Activated T-helper 1 cell treated with anti-CD3 and anti-CD28 coated beads, Interleukin-2, amount 50 U/mL, for 16 hours (primary cell): Measurements from ENCODE around the gene MEGF6.
"Not testable (repeated sequence)": the region's sequence is repeated elsewhere in the genome, so short reads cannot be mapped to it uniquely, and the experiment has no call there.

Source experiments
- DNase-seq, 2 donors: peaks; one replicate each; pipeline ENCODE4 v3.0.0-alpha.2; 2020; ENCODE audit warnings: low read depth in 1 of 2, low spot score in 1 of 2

The MEGF6 gene

DNA sequence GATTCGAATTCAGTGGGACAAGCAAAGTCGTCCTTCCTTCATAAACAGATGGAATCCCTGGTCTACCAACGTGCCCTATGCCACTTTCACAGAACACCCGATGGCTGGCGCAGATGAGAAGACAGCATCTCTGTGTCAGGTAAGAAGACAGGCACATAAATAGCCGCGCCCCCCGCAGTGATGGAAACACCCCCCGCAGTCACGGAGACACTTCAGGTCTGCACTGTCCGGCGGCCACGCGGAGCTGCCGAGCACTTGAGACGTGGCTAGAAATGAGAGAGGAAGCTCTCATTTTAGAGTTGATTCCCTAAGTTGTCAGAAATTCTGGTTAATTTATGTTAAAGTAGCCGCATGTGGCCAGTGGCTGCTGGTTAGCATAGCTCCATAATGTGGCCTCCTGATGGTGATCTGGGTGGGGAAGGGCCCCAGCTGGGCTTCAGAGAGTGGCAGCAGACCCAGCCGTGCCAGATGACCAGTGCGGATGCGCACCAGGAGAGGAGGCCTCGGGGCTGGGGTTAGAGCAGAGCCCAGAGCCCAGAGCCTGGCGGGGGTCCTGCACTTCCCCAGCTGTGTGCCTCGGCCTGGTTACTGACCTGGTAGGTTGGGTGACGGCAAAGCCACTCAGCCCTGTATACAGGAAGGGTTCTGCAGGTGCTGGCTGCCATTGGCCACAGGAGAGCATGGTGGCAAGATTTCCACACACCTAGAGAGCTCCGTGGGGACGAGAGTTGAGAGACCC lies 16.4 kb upstream of the MEGF6 start:
- DNase-seq: no peak

DNA sequence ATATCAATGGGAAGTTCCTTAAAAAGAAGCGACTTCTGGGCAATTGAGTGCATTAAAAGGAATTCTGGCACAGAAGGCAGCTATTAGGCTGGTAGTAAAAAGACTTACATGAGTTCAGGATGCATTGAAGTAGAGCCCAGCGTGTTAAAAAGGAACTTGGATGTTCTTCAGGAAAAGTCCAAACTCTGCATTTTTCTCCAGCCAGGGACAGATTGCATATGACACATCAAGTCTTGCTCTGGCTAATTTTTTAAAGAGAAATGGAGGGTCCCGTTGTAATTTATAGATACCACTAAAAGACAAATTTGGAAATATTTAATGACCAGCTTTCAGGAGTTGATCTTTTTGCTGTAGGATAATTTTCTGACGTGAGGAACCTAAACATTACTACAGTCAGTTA lies 14.7 kb upstream of the MEGF6 start:
- no peak for DNase-seq

GRCh38 chr1:3625151-3625907 lies 14.0 kb upstream of the MEGF6 start:
- peak; percentile 10 to 12 for DNase-seq

DNA sequence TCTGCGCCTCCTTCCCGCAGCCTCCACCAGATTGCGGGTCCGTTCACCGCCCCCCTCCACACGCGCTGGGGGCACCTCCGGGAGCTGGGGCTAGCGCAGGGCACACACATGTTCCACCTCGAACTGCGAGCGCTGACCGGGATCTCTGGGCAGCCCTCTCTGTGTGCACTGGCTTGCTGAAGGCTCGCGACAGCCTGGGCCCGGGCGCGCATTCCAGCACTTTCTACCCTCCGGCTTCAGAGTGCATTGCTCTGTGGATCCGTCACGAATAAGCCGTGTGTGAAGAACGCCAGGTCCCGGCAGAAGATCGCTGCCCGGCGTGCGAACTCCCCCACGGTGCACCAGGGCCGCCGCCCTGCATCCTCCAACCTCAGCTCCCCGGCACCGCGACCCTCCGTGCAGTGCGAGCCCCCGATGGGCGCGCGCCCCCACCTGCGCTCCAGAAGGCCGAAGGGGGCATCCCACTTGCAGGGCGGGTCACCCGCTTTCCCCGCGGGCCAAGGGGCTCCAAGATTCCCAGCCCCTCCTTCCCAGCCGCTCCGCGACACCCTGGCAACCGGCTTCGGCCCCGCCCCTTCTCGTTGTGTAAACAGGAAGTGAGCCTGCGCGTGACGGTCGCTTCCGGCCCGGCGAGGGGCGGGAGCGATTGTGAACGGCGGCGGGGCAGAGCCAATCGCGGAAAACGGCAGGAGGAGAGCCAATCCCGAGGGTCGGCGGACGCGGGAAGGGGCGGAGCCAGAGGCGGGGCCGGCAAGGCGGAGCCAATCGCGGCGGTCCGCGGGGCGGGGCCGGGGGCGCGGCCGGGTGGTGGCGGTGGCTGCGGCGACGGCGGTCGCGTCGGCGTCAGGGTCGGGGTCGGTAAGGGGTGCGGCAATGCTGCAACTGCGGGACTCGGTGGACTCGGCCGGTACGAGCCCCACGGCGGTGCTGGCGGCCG lies 13.2 kb upstream of the MEGF6 start, which contains the start of gene TPRG1L:
TSS of gene TPRG1L (plus strand) at position 816 of the 937 bp plus-strand sequence. CDS start at position 874, 58 bp downstream.
- DNase-seq: peak; percentile 96 to 99

GRCh38 chr1:3623441-3624199 lies 12.3 kb upstream of the MEGF6 start:
- no peak for DNase-seq

- not testable (repeated sequence) for DNase-seq
Observed at GRCh38 chr1:3622102-3622501, 10.8 kb upstream of the MEGF6 start.

DNA sequence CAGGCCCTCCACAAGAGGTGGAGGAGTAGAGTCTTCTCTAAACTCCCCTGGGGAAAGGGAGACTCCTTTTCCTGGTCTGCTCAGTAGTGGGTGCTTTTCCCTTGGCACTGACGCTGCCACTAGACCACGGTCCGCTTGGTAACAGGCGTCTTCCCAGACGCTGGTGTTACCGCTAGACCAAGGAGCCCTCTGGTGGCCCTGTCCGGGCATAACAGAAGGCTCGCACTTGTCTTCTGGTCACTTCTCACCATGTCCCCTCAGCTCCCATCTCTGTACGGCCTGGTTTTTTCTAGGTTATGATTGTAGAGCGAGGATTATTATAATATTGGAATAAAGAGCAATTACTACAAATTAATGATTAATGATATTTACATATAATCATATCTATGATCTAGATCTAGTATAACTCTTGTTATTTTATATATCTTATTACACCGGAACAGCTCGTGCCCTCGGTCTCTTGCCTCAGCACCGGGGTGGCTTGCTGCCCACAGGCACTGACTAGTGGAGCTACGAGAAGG lies 9.9 kb upstream of the MEGF6 start:
- not testable (repeated sequence) for DNase-seq

DNA sequence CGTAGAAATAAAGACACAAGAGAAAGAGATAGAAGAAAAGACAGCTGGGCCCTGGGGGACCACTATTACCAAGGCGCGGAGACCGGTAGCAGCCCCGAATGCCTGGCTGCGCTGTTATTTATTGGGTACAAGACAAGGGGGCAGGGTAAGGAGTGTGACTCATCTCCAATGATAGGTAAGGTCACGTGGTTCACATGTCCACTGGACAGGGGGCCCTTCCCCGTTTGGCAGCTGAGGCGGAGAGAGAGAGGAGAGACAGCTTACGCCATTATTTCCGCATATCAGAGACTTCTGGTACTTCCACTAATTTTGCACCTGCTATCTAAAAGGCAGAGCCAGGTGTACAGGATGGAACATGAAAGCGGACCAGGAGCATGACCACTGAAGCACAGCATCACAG lies 9.4 kb upstream of the MEGF6 start:
- DNase-seq: no peak

GRCh38 chr1:3618881-3619671 lies 7.8 kb upstream of the MEGF6 start:
- peak; percentile 51 to 58 for DNase-seq

- DNase-seq: no peak
Observed at GRCh38 chr1:3618531-3618880, 7.2 kb upstream of the MEGF6 start.

- no peak for DNase-seq
Observed at GRCh38 chr1:3617806-3618345, 6.6 kb upstream of the MEGF6 start.

DNA sequence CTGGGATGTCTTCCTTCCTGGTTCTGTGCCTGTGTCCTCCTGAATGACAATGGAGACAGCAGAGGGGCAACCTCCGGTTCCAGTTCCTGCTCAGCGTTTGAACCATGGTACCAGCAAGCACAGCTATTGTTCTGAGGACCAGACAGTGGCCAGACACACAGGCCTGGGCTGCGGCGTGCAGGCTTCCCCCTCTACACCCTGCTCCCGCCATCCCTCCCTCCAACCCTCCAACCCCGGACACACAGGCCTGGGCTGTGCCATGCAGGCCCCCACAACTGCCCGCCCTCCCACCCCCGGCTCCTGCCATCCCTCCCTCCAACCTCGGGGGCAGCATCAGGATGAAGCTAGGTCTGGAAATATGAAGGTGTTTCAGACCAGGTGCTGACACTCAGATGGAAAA lies 5.6 kb upstream of the MEGF6 start:
- DNase-seq: no peak

DNA sequence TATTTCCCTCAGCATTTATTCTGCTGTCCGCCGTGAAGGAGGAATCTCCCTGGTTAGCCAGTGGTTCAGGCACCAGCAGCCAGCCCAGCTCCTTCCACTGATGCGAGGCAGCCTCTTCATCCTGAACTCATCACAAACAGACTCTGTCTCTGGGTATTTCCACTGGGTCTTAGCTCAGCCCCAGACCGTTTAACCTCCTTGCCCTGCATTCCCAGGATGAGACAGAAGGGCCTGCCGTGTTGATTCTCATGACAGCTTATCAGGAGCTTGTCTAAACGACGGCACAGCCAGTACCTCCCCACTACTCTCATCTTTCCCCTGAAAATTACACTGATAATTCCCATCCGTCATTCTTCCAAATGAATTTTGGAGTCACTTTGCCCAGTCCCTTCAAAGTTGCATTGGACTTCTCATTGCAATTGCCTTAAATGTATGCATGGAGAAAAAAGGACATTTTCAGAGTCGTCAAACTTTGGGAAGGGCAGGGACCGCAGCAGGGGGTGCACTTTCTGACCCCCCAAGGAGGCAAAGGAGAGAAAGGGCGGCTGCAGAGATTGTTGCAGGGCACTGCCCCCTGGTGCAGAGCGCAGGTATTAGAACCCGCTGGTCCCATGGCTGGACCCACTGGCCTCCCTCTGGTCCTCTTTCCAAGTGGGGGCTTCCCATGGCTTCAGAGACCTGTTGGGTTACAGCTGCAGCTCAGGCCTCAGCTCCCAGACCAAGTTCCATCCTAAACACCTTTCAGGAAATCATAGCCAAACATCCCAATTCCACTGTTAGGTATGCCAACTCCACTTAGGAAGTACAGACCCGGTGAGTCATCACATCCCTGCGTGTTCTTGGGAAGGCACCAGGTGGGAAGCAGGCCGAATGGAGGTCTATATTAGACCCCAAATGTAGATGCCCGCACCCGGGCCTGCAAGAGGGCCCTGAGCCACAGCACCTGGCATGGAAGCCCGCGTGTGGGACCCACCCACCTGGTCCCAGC lies 3.7 kb upstream of the MEGF6 start:
- DNase-seq: no peak

GRCh38 chr1:3612123-3612522 lies 815 bp upstream of the MEGF6 start:
- no peak for DNase-seq

DNA sequence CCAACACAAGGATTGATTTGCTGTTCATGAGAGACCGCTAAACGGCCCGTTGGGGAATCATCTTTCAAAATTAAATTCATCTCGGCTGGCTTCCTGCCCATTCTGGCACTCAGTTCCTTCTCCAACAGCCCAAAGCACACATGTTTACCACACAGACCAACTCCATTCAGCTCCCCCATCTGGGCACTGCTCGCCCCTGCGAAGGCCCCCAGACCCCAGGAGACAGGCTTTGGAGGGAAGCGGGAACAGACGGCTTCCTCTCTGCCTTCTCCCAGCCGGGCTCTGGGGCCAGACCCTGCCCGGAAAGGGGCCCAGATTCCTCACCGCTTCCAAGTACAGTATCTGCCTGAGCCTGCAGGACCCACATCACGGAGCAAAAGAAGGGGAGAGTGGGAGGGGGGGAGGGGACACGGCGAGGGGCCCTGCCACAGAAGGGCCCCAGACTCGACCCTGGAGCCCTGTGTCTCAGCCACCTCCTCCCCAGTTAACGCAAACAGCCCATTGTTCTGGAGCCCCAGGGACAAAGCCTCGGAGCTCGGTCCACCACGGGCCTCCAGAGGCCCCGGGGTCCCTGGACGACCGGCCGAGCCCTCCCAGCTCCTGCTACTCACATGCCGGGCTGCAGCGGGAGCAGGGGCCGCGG lies 660 bp downstream of the MEGF6 start:
- DNase-seq: no peak

DNA sequence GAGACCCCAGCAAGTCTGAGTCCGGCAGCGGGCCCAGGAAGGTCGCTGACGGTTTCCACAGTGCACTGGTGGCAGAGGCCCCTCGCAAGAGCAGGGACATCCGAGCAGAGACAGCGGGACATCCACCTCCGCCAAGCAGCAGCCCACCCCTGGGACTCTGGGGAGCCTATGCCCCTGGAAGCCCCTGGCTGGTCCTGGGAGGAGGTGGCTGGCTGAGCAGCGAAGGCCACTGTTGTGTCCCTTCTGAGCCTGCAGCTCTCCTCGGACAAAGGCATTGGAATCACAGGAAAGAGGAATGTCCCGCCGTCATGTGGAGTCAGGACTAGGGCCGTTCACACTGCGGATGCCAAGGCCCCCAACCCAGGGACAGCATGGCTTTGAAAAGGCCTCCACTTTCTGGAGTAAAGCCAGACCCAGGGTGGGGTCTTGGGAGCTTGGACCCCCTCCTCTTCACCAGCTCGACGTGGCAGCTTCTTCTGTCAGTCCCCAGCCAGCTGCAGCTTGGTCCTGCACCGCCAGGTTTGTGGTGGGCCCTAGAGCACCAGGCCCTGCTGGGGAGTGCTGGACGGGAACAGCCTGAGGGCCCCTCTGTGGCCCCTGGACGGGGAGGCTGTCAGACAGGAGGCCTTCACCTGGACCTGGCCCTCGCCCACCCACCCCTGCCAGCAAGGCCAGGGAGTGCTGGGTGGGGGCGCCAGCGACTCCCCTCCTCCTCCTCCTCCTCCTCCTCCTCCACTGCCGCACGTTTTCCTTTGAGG lies 1.4 kb downstream of the MEGF6 start:
- DNase-seq: no peak
